ENCODE data around the gene ABCC10. TPM values are rescaled to one million over a fixed set of nuclear protein-coding genes. Genes with fewer than 3 reads are reported as not detected.
"Not testable (repeated sequence)": the region's sequence is repeated elsewhere in the genome, so short reads cannot be mapped to it uniquely, and the experiment has no call there.

The ABCC10 gene
- polyA plus RNA-seq, 1 donor from 2014 or later: 22.4 TPM

- Histone ChIP-seq H3K36me3 (ENCODE audit: insufficient read depth, low read length) (no peaks in the 10 kb centered on the region), H3F3A (ENCODE audit: insufficient read depth, low read length, poor library complexity, severe bottlenecking) (no peaks in the 10 kb centered on the region), H2AFZ (ENCODE audit: low read depth, low read length) (no peak overlapping the region), H3K79me2 (replicated peaks; ENCODE audit: insufficient read depth, low read length) (no peaks in the 10 kb centered on the region), H3K27me3 (ENCODE audit: insufficient read depth, low read depth, low read length) (no peaks in the 10 kb centered on the region), H3K9me2 (ENCODE audit: insufficient read depth, low read length) (no peaks in the 10 kb centered on the region), H3K9me3 (ENCODE audit: low read length) (no peaks in the 10 kb centered on the region), H3K4me2 (ENCODE audit: low read length) (no peak overlapping the region), H4K20me1 (ENCODE audit: insufficient read depth) (no peaks in the 10 kb centered on the region), H3K4me3 (ENCODE audit: low read length) (no peak overlapping the region), H3K9ac (ENCODE audit: low read length) (no peak overlapping the region), H3K27ac (ENCODE audit: low read length) (no peak overlapping the region)
- TF ChIP-seq EP300 (conservative IDR thresholded peaks at IDR 0.05; ENCODE audit: poor library complexity, severe bottlenecking) (no peak), MXI1 (conservative IDR thresholded peaks at IDR 0.05; ENCODE audit: poor library complexity, severe bottlenecking) (no peak), RAD21 (conservative IDR thresholded peaks at IDR 0.05) (peak; percentile 63), SMC3 (conservative IDR thresholded peaks at IDR 0.05; ENCODE audit: poor library complexity) (peak; percentile 55), TAF1 (IDR thresholded peaks at IDR 0.05; ENCODE audit: low read depth) (no peak), POLR2AphosphoS5 (IDR thresholded peaks at IDR 0.05) (no peak), CTCF (IDR thresholded peaks at IDR 0.05; ENCODE audit: poor library complexity, severe bottlenecking) (peak; percentile 67)
These were observed 40.8 kb upstream of the ABCC10 start for GRCh38 chr6:43386492-43386891.

GRCh38 chr6:43389730-43390295 is 37.5 kb upstream of the ABCC10 start:
- TF ChIP-seq CTCF (IDR thresholded peaks at IDR 0.05; ENCODE audit: poor library complexity, severe bottlenecking): no peak
- no peak for TF ChIP-seq TAF1 (IDR thresholded peaks at IDR 0.05; ENCODE audit: low read depth)
- TF ChIP-seq REST (IDR thresholded peaks at IDR 0.05; ENCODE audit: borderline replicate concordance): no peak
- TF ChIP-seq RAD21 (conservative IDR thresholded peaks at IDR 0.05): no peak
- no peak for TF ChIP-seq EZH2 (IDR thresholded peaks at IDR 0.05; ENCODE audit: borderline replicate concordance, insufficient read depth, low read length, poor library complexity, severe bottlenecking)
- no peak for TF ChIP-seq POLR2AphosphoS5 (IDR thresholded peaks at IDR 0.05)
- no peak for TF ChIP-seq EP300 (conservative IDR thresholded peaks at IDR 0.05; ENCODE audit: poor library complexity, severe bottlenecking)
- no peak for TF ChIP-seq SMC3 (conservative IDR thresholded peaks at IDR 0.05; ENCODE audit: poor library complexity)
- TF ChIP-seq MXI1 (conservative IDR thresholded peaks at IDR 0.05; ENCODE audit: poor library complexity, severe bottlenecking): no peak
- Histone ChIP-seq H2AFZ (ENCODE audit: low read depth, low read length) (no peak overlapping the region), H3K9ac (ENCODE audit: low read length) (no peak overlapping the region), H3K4me2 (ENCODE audit: low read length) (no peak overlapping the region), H3K79me2 (replicated peaks; ENCODE audit: insufficient read depth, low read length) (no peaks in the 10 kb centered on the region), H4K20me1 (ENCODE audit: insufficient read depth) (no peaks in the 10 kb centered on the region), H3F3A (ENCODE audit: insufficient read depth, low read length, poor library complexity, severe bottlenecking) (no peaks in the 10 kb centered on the region), H3K9me2 (ENCODE audit: insufficient read depth, low read length) (no peaks in the 10 kb centered on the region), H3K27me3 (ENCODE audit: insufficient read depth, low read depth, low read length) (no peaks in the 10 kb centered on the region), H3K4me3 (ENCODE audit: low read length) (no peak overlapping the region), H3K9me3 (ENCODE audit: low read length) (no peaks in the 10 kb centered on the region), H3K27ac (ENCODE audit: low read length) (no peak overlapping the region), H3K36me3 (ENCODE audit: insufficient read depth, low read length) (no peaks in the 10 kb centered on the region)

- not testable (repeated sequence) for H2AFZ ChIP-seq (ENCODE audit: low read depth, low read length)
These were observed 36.4 kb upstream of the ABCC10 start for GRCh38 chr6:43390753-43391439.

More at GRCh38 chr6:43390753-43391439, 36.4 kb upstream of the ABCC10 start:
- not testable (repeated sequence) for H4K20me1 ChIP-seq (ENCODE audit: insufficient read depth); H3K9ac ChIP-seq (ENCODE audit: low read length); H3K4me2 ChIP-seq (ENCODE audit: low read length); H3K9me2 ChIP-seq (ENCODE audit: insufficient read depth, low read length); H3K36me3 ChIP-seq (ENCODE audit: insufficient read depth, low read length); H3K27me3 ChIP-seq (ENCODE audit: insufficient read depth, low read depth, low read length); H3K9me3 ChIP-seq (ENCODE audit: low read length); H3K79me2 ChIP-seq (replicated peaks; ENCODE audit: insufficient read depth, low read length); H3K27ac ChIP-seq (ENCODE audit: low read length); H3F3A ChIP-seq (ENCODE audit: insufficient read depth, low read length, poor library complexity, severe bottlenecking); H3K4me3 ChIP-seq (ENCODE audit: low read length)

Measured in neural cell (in vitro differentiated cells).